Activated T-helper 9 cell treated with anti-CD3 and anti-CD28 coated beads, Interleukin-2, amount 50 U/mL, for 16 hours (primary cell): Measurements from ENCODE around the gene ARHGAP23.
"Not testable (repeated sequence)": the region's sequence is repeated elsewhere in the genome, so short reads cannot be mapped to it uniquely, and the experiment has no call there.

Experiments
- DNase-seq: peaks from one replicate; pipeline ENCODE4 v3.0.0-alpha.2; 2020; ENCODE audit warnings: low read depth

ARHGAP23 gene

DNA sequence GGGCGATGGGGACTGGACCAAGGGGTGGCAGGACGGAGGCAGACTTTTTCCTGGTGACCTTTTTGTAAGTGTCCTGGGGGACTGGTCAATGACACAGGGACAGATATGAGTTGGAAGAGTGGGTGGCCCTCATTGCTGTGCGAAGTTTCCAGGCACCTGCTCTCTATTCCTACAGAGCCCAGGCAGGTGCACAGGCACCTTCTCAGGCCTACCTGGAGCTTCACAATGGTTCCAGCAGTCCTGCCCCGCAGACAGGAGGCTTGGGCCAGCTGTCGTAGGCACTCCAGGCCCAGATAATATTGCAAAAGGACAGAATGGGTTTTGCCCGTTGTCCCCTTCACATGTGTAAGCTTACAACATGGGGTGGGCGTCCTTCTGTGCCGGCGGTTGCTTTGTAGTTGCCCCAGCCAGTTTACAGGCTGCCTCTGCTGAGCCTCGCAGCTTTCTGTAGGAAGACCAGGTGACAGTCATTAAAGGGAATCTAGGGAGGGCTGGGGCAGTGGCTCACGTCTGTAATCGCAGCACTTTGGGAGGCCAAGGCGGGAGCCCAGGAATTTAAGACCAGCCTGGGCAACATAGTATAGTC is 84.3 kb downstream of the ARHGAP23 start:
- DNase-seq = no peak

DNA sequence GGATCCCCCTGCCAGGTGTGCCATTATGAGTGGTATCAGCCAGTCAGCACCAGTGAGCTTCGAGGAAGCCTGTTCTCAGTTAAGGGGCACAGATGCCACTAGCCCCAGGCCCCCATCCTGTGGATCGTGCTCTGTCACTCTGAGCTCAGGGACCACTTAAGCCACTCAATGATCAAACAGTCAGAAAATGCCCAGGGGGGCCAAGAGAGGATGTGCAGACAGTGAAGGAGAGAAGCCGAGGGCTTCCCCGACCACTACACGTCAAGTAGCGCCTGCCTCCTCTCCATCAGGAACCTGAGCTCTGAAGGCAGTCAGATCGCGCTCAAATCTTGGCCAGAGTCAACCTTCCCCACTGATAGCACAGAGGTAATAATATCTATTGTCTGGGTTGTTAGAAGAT is 98.3 kb downstream of the ARHGAP23 start:
- DNase-seq = not testable (repeated sequence)

DNA sequence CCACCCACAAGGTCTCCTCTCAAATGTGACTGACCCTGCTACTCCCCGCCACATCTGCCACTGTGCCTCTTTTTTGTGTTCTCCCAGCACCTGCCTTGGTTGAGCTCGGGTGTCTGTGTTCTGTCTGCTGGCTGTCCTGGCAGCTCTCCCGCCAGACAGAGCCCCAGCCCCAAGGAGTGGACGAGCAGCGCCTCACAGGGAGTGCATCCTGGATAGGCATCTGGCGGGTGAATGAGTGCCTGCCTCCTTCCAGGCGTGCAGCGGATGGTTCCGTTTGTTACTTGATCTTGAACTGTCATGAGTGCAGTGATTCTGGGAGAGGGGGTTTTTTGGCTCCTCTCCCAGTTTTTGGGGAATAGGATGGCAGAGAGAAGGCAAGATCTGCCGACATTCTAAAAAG is 99.9 kb downstream of the ARHGAP23 start:
- DNase-seq = not testable (repeated sequence)

DNA sequence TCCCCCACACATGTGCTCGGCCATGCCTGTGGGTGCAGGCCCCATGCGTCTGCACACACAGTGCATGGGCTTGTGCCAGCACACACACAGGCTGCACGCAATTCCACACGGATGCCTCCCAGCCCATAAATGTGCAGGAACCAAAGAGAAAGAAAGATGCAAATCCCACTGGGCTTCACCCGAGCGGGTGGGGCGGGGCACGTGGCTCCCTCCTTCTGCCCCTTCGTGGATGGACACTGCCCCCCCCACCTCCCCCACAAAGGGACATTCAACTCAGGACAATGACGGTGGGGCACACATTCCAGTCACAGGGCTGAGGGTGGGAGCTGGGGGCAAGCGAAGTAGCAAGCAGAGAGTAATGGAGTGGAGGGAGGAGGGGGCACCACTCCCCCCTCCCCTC is 102.6 kb downstream of the ARHGAP23 start:
- not testable (repeated sequence) for DNase-seq

DNA sequence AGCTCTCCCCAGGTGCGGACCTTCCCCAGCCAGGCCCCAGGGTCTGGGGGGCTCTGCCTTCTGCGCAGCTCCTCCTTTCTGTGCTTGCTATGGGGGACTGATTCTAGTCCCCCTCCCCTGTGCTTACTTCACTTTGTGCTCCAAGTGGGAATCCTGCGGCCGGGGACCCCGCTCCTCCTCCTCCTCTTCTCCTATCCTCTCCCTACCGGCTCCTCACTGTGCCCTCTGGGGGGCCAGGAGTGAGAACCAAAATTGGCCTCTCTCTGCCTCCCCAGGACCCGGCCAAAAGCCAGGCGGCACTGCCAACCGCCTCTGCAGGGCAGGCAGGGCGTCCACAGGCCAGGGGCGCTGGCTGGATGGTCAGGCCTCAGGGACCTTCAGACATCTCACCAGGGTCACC is 103.5 kb downstream of the ARHGAP23 start:
- not testable (repeated sequence) for DNase-seq

GRCh38 chr17:38532451-38532850 is 104.2 kb downstream of the ARHGAP23 start:
- no peak for DNase-seq

DNA sequence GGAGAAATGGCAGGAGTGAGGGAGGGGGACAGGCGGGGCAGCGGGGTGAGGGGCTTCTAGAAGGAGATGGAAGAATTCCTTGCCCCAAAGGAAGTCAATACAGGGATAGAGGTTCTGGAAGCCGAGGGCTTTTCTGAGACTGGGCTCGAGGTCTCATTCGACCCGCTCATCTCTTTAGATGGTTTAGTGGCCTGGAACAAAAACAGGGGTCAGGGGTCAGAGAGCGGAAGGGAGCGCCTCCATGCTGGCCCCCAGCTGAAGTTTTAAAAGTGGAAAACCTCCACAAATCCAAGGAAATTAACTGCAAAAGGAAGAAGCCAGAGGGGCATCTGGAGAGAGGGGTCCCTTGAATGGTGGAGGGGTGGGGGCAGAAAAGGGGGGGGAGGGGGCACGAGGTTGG is 105.0 kb downstream of the ARHGAP23 start:
- no peak for DNase-seq

DNA sequence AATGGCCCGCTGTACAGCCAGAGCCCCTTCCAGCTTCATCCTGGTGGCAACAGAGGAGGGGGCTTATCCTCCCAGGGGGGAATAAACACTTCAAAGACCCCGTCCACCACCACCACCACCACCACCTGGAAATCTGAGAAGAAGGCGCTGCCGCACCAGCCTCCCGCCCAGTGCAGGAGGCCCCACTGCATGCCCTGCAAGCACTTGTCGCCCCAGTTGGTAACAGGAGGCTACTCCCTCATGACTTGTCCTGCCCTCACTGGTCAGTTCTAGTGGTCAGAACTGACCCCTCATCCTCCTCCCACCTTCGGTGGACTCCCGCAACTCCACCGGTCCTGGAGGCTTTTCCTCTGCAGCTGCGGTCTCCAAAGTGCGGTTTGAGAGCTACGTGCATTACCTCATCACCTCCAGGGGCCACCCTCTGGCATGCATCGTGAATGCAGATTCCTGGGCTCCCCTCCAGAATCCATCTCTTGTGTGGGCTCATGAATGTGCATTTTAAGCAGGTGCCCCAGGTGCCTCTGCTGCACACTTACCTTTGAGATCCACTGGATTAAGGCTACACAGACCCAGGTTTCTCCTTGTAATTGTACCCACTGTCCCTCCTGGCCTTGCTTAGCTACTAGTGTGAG is 105.7 kb downstream of the ARHGAP23 start:
- no peak for DNase-seq

GRCh38 chr17:38534498-38534885 is 106.2 kb downstream of the ARHGAP23 start:
- DNase-seq = no peak

DNA sequence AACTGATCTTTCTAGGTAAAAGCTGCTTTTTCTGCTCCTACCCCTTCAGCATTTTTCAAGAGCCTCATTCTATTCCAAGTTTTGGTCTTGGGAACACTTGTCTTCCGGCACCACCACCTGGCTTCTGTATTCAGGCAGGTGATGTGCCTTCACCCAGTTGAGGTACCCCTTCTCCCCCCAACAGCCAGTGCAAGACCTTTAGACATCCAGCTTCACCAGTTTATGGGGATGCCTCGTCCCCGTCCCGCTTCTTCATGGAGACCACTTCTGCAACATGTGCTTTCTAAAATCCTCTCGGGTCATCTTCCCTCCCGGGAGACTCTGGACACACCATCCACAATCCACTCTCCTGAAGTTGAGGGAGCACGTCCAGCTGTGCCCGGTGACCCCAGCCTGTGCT is 107.6 kb downstream of the ARHGAP23 start:
- no peak for DNase-seq

DNA sequence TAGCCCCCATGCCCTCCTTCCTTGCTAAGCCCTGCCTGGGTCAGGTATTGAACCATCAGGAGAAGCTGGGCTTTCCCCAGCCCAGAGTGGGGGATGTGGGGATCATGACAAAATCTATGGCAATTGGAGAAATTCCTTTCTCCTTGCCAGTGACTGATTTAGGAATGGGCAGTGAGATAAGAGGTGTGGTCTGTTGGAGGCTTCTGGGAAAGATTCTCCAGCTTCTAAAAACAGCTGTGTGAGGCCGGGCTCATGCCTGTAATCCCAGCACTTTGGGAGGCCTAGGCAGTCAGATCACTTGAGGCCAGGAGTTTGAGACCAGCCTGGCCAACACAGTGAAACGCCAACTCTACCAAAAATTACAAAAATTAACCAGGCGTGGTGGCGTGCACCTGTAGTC is 108.4 kb downstream of the ARHGAP23 start:
- DNase-seq = no peak

DNA sequence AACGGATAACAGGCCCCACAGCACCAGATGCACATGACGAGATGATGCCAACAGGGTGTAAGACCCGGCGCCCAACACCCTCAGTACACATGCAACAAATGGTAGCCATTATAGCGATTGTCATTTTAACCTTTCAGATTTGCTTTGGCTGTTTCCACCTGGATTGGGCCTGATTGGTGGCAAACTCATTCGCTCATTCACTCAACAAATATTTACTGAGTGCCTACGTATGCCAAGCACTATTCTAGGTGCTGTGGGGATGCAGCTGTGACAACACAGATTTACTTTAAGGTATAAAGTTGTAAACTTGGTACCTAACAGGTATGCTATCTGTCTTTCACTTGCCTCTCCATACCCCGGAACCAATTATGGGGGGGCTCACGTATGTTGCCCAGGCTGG is 110.6 kb downstream of the ARHGAP23 start:
- no peak for DNase-seq

DNA sequence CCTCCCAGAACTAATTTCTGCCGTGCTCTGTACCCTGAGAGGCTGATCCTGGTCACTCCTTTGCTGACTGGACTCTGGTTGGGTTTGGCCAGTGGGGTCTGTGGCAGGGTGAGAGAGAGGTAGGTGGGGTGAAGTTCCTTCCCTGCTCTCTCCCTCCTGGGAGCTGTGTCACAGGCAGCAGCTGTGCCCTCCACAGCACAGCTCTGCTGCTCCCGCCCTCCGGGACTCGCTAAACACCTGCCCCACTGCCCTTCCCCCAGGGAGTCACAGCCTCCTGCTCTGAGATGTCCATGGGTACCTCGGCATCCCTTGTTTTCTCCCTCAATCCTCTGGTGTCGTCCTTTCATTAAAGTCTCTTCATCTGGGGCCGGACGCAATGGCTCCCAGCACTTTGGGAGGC is 111.1 kb downstream of the ARHGAP23 start:
- no peak for DNase-seq

- DNase-seq = no peak
Observed at GRCh38 chr17:38540514-38541045, 112.3 kb downstream of the ARHGAP23 start.

- DNase-seq = no peak
Observed at GRCh38 chr17:38541281-38541680, 113.0 kb downstream of the ARHGAP23 start.

DNA sequence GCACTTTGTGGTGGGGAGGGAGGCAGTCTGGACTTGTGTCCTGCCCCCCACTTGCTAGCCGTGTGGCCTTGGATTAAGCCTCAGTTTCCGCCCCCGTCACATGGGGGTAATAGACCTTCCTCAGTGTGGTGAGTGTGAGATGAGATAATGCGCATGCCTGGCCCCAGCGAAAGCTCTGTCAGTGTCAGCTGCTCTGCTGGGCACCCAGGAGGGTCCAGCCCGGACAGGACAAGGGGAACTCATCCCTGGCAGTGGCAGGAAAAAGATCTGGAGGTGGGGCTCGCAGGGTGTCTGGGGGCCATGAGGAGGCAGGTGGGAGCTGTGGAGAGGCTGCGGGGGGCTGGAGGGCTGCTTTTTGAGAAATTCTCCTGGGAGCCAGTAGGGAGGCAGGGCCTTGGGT is 114.0 kb downstream of the ARHGAP23 start:
- no peak for DNase-seq

- no peak for DNase-seq
Observed at GRCh38 chr17:38543403-38544174, 115.3 kb downstream of the ARHGAP23 start.

- no peak for DNase-seq
Observed at GRCh38 chr17:38544175-38544838, 116.0 kb downstream of the ARHGAP23 start.

GRCh38 chr17:38544839-38545209 is 116.6 kb downstream of the ARHGAP23 start:
- no peak for DNase-seq

DNA sequence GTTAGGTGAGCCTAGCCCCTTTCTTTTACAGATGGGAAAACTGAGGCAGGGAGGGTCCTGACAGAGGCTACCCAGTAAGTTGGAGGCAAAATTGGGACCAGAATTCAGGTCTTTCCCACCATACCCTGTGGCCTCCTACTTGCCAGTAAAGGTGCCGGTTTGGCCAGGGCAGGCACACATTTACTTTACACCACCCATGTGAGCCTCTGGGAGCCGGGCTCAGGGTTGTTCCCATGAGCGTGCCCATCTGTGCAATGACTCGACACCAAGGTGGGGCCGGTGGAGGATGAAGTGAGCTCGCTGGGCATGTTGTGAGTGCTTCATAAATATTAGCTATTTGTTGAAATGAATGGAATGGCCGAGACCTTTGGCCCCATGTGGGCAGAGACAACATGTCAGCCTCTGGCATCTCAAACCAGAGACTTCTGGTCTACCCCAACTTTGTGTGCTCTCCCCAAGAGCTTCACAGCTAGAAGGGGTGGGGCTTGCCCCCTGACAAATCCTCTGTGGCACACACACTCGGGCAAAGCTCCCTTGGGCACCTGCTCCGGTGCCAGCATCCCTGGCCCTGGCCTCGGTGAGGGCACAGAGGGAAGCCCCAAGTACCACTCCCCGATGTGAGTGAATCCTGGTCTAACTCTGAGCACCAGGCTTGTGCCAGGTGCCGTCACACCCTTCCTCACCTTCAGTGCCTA is 117.4 kb downstream of the ARHGAP23 start:
- no peak for DNase-seq

DNA sequence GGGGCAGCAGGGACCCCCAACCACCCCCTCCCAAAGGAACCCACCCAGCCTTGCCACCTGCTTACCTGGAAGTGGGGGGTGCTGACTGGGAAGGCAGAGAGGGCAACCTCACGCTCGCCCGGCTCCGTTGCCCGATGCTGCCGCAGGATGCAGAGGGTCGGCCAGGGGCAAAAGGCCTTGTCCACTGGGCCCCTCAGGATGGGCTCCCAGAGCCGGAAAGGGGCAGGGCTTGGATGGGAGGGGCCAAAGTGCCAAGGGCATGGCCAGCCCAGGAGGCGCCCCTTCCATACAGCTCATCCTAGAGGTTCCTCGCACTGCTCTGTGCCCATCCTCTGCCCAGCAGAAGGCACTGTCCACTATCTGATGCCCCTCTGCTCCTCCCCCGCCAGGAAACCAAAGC is 118.1 kb downstream of the ARHGAP23 start:
- DNase-seq = no peak

GRCh38 chr17:38547444-38547843 is 119.2 kb downstream of the ARHGAP23 start:
- no peak for DNase-seq
